Right lobe of liver (tissue), 4 donors: ENCODE results near the gene GFPT1.

Experiments
- CTCF ChIP-seq, 4 donors: fragments of 200-600 bp in 3 of 4; fragments of 450-650 bp in 1 of 4; IDR thresholded peaks; one replicate each; pipeline versions ENCODE4 v1.5.1 to v1.8.0; 2016 to 2022; ENCODE audit warnings: antibody characterized with exemption in 4 of 4, mild to moderate bottlenecking in 2 of 4
- POLR2A ChIP-seq: fragments of 450-650 bp; IDR thresholded peaks from one replicate; pipeline ENCODE4 v1.6.1; 2017; ENCODE audit warnings: antibody characterized with exemption, mild to moderate bottlenecking
- donor health status: DM: no; HTN: no; CAD: no.
- donor health status: DM: no; HTN: no; CAD: no.
- donor health status: DM: no; HTN: yes; CAD: no.

GRCh38 chr2:69340101-69340775, 46.8 kb downstream of the GFPT1 start:
- no peak for TF ChIP-seq CTCF (IDR thresholded peaks at IDR 0.05)
- TF ChIP-seq POLR2A = no peak
